GM23338 (cell line): ENCODE measurements around the gene NECTIN1. TPM values are rescaled to one million over a fixed set of nuclear protein-coding genes. Genes with fewer than 3 reads are reported as not detected.

Experiments used
- ATAC-seq: fragments of 200-7000 bp; cut with Tn5 transposase; 3 replicates; pipeline ENCODE4 v1.9.1; 2020
- DNase-seq: peaks from one replicate; pipeline ENCODE4 v3.0.0-alpha.2; 2015; ENCODE audit warnings: low spot score
- H2AFZ ChIP-seq: fragments of 200-600 bp; sonication (generic); 2 replicates; pipeline ENCODE4 v1.8.0; 2016; ENCODE audit warnings: antibody characterized with exemption, mild to moderate bottlenecking, moderate library complexity
- H3F3A ChIP-seq: fragments of 200-600 bp; sonication (generic); replicated peaks from 2 replicates; pipeline ENCODE4 v1.8.0; 2017; ENCODE audit warnings: antibody characterized with exemption, mixed run types, low read depth
- H3K27ac ChIP-seq: fragments of 200-600 bp; sonication (generic); 2 replicates; pipeline ENCODE4 v1.6.1; 2016; ENCODE audit warnings: low read depth
- H3K27me3 ChIP-seq: fragments of 200-600 bp; sonication (generic); 2 replicates; pipeline ENCODE4 v1.8.0; 2016; ENCODE audit warnings: mild to moderate bottlenecking, mixed run types, moderate library complexity; ENCODE audit not compliant: insufficient read depth
- H3K36me3 ChIP-seq: fragments of 200-600 bp; sonication (generic); 2 replicates; pipeline ENCODE4 v1.8.0; 2016; ENCODE audit warnings: mild to moderate bottlenecking; ENCODE audit not compliant: insufficient read depth
- H3K4me1 ChIP-seq: fragments of 200-600 bp; sonication (generic); 2 replicates; pipeline ENCODE4 v1.8.0; 2016; ENCODE audit warnings: mild to moderate bottlenecking, moderate library complexity; ENCODE audit not compliant: insufficient read depth
- H3K4me2 ChIP-seq: fragments of 200-600 bp; sonication (generic); 2 replicates; pipeline ENCODE4 v1.7.1; 2017; ENCODE audit warnings: mixed run types
- H3K4me3 ChIP-seq: fragments of 200-600 bp; sonication (generic); 2 replicates; pipeline ENCODE4 v1.6.1; 2016; ENCODE audit warnings: mixed run types
- H3K79me2 ChIP-seq: fragments of 200-600 bp; sonication (generic); replicated peaks from 2 replicates; pipeline ENCODE4 v1.8.0; 2017; ENCODE audit warnings: mild to moderate bottlenecking; ENCODE audit not compliant: insufficient read depth
- H3K9me2 ChIP-seq: fragments of 200-600 bp; sonication (generic); 2 replicates; pipeline ENCODE4 v1.8.0; 2017; ENCODE audit not compliant: insufficient read depth
- H4K20me1 ChIP-seq: fragments of 200-600 bp; sonication (generic); replicated peaks from 2 replicates; pipeline ENCODE4 v1.8.0; 2017; ENCODE audit warnings: mild to moderate bottlenecking; ENCODE audit not compliant: insufficient read depth
- H3K27ac Mint-ChIP-seq: 2 replicates; pipeline ENCODE4 v1.8.0; 2020; ENCODE audit warnings: inconsistent platforms, mild to moderate bottlenecking, moderate library complexity, mixed read lengths
- H3K27me3 Mint-ChIP-seq: 3 replicates; pipeline ENCODE4 v1.8.0; 2022; ENCODE audit warnings: low read depth, mild to moderate bottlenecking, moderate library complexity, mixed read lengths, inconsistent platforms; ENCODE audit not compliant: insufficient read depth, poor library complexity
- H3K36me3 Mint-ChIP-seq: 3 replicates; pipeline ENCODE4 v1.8.0; 2021; ENCODE audit warnings: low read depth, mild to moderate bottlenecking, inconsistent platforms, moderate library complexity, mixed read lengths
- H3K4me1 Mint-ChIP-seq: 3 replicates; pipeline ENCODE4 v1.8.0; 2020; ENCODE audit warnings: mild to moderate bottlenecking, inconsistent platforms, mixed read lengths
- H3K4me3 Mint-ChIP-seq: 3 replicates; pipeline ENCODE4 v1.8.0; 2021; ENCODE audit warnings: moderate library complexity, mild to moderate bottlenecking, inconsistent platforms, mixed read lengths
- H3K9me3 Mint-ChIP-seq: 3 replicates; pipeline ENCODE4 v1.8.0; 2020; ENCODE audit warnings: moderate library complexity, mild to moderate bottlenecking, inconsistent platforms, mixed read lengths
- CREB1 ChIP-seq: fragments of 250-450 bp; sonication (Bioruptor Pico); IDR thresholded peaks from 2 replicates; pipeline ENCODE4 v1.5.0; 2020; ENCODE audit warnings: low read depth, mild to moderate bottlenecking, moderate library complexity
- JUNB ChIP-seq: IDR thresholded peaks from one replicate; pipeline ENCODE4 v1.6.1; 2016; ENCODE audit warnings: antibody characterized with exemption; ENCODE audit not compliant: unreplicated experiment
- NANOG ChIP-seq: IDR thresholded peaks from 2 replicates; pipeline ENCODE4 v1.6.1; 2016; ENCODE audit warnings: antibody characterized with exemption, borderline replicate concordance
- POLR2AphosphoS5 ChIP-seq: IDR thresholded peaks from 2 replicates; pipeline ENCODE4 v1.6.1; 2016; ENCODE audit warnings: antibody characterized with exemption, low read depth
- STAT1 ChIP-seq: IDR thresholded peaks from one replicate; pipeline ENCODE4 v1.6.1; 2016; ENCODE audit warnings: antibody characterized with exemption; ENCODE audit not compliant: unreplicated experiment
- ZNF331 ChIP-seq: fragments of 250-450 bp; sonication (Bioruptor Pico); IDR thresholded peaks from 2 replicates; pipeline ENCODE4 v1.5.0; 2020; ENCODE audit warnings: low read depth, mild to moderate bottlenecking, moderate library complexity
- polyA plus RNA-seq: library from polyadenylated mRNA; unstranded; fragments of >200 nt; fragmentation: Nextera tagmentation; extraction: Ambion mirVana; gene quantifications from 2 replicates; pipeline ENCODE4 v1.2.1, GENCODE V29; 2016
- total RNA-seq: library from RNA; depleted of rRNA; stranded (reverse); fragments of >200 nt; shearing (Covaris generic); gene quantifications from 2 replicates; pipeline ENCODE4 v1.2.3, GENCODE V29; 2014
- TF ChIP-seq, protein P1 (sequence below): IDR thresholded peaks from one replicate; pipeline ENCODE4 v1.6.1; 2018; ENCODE audit warnings: antibody characterized with exemption; ENCODE audit not compliant: unreplicated experiment
- TF ChIP-seq, protein P2 (sequence below): IDR thresholded peaks from 2 replicates; pipeline ENCODE4 v1.6.1; 2016; ENCODE audit warnings: antibody characterized with exemption
- TF ChIP-seq, protein P3 (sequence below), 2 experiments: fragments of 200-600 bp in 1 of 2; sonication (generic) in 1 of 2; conservative IDR thresholded peaks; 2 replicates each; pipeline versions ENCODE4 v1.5.1 to v1.6.1; 2016 to 2017; ENCODE audit warnings: antibody characterized with exemption in 2 of 2, low read depth in 2 of 2, mild to moderate bottlenecking in 2 of 2, moderate library complexity in 1 of 2

The NECTIN1 gene
- total and polyA plus RNA-seq, 2 experiments from 2014 or later, result 18.7 to 56.3 TPM

DNA sequence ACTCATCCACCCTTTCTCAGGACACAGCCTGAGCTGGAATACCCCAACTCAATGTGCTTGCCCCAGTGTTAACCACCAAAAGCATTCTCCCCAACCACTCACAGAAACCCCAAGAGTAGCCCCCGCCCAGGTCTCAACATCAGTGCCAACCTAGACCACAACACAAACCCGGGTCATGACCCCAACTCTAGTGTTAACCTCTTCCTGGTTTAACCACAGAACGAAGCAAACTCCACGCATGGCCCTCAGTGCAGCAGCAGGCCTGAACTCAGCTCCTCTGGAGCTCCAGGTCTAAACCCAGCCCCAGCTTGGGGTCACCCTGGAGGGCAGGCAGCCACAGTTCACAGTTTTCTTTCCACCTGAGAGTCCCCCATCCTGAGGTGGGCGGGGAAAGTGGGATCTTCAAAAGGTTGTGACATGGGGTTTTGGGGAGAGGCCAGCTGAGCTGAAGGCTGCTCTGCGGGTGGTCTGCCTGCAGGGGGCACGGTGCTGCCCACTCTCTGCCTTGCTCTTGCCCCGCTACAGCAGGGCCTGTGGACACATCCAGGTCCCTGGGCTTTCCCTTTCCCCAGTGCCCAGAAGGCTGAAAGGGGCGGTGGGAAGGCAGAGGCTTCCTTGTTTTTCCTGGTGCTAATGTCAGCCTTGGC lies 37.9 kb downstream of the NECTIN1 start:
- ATAC-seq (peak; percentile 6; the same call in 1 of the 3 replicates), DNase-seq (no peak)
- H2AFZ ChIP-seq, result no peak overlapping the region
- TF ChIP-seq STAT1 (no peak), ZNF331 (CRISPR knock-in tag) (no peak)
- TF ChIP-seq, protein P1, sequence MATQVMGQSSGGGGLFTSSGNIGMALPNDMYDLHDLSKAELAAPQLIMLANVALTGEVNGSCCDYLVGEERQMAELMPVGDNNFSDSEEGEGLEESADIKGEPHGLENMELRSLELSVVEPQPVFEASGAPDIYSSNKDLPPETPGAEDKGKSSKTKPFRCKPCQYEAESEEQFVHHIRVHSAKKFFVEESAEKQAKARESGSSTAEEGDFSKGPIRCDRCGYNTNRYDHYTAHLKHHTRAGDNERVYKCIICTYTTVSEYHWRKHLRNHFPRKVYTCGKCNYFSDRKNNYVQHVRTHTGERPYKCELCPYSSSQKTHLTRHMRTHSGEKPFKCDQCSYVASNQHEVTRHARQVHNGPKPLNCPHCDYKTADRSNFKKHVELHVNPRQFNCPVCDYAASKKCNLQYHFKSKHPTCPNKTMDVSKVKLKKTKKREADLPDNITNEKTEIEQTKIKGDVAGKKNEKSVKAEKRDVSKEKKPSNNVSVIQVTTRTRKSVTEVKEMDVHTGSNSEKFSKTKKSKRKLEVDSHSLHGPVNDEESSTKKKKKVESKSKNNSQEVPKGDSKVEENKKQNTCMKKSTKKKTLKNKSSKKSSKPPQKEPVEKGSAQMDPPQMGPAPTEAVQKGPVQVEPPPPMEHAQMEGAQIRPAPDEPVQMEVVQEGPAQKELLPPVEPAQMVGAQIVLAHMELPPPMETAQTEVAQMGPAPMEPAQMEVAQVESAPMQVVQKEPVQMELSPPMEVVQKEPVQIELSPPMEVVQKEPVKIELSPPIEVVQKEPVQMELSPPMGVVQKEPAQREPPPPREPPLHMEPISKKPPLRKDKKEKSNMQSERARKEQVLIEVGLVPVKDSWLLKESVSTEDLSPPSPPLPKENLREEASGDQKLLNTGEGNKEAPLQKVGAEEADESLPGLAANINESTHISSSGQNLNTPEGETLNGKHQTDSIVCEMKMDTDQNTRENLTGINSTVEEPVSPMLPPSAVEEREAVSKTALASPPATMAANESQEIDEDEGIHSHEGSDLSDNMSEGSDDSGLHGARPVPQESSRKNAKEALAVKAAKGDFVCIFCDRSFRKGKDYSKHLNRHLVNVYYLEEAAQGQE, result no peak
- H4K20me1 ChIP-seq, result peaks cover 73% of the 10 kb centered on the region
- H3K4me3 Mint-ChIP-seq, result no peak overlapping the region
- peaks cover 36% of the 10 kb centered on the region for H3K27me3 Mint-ChIP-seq
- H3K27me3 ChIP-seq, result no peaks in the 10 kb centered on the region
- H3K27ac ChIP-seq, result no peak overlapping the region
- peaks cover 85% of the 10 kb centered on the region for H3K79me2 ChIP-seq
- peaks cover 62% of the 10 kb centered on the region for H3K4me1 ChIP-seq
- H3F3A ChIP-seq, result no peaks in the 10 kb centered on the region
- peaks cover 83% of the 10 kb centered on the region for H3K4me1 Mint-ChIP-seq
- H3K9me3 Mint-ChIP-seq, result no peaks in the 10 kb centered on the region
- H3K36me3 ChIP-seq, result no peaks in the 10 kb centered on the region
- no peak overlapping the region for H3K4me3 ChIP-seq
- 0 out of 2 replicates have a peak overlapping the region, but pooled peaks have one; percentile 43 for H3K27ac Mint-ChIP-seq
- H3K9me2 ChIP-seq, result no peaks in the 10 kb centered on the region
- no peak overlapping the region for H3K4me2 ChIP-seq
- no peaks in the 10 kb centered on the region; the same call in 2 of the 3 replicates for H3K36me3 Mint-ChIP-seq

DNA sequence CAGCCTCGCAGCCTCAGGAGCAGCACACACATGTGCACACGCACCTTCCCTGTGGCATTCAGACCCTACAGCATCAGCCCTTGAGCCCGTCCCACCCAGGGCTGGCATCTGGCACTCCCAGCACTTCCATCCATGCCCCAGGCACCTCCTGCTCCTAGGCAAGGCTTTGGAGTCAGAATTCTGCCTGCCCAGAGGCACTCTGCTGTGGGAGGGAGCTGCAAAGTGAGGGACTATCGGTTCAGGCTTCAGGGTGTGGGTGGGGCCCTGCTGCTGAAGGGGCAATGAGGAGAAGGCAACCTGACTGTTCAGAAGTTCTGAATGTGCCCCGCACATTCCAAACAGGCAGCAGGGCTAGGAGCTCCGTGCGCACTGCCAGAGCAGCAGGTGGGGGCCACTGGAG lies 39.7 kb downstream of the NECTIN1 start:
- no peak overlapping the region for H2AFZ ChIP-seq
- H3K27me3 ChIP-seq, result no peaks in the 10 kb centered on the region
- peaks cover 83% of the 10 kb centered on the region for H4K20me1 ChIP-seq
- Mint-ChIP-seq H3K27ac (no peak overlapping the region), H3K9me3 (no peaks in the 10 kb centered on the region), H3K4me1 (peaks cover 80% of the 10 kb centered on the region), H3K27me3 (peaks cover 35% of the 10 kb centered on the region), H3K4me3 (no peak overlapping the region), H3K36me3 (no peaks in the 10 kb centered on the region; the same call in 2 of the 3 replicates)
- H3K79me2 ChIP-seq, result peaks cover 83% of the 10 kb centered on the region
- H3K9me2 ChIP-seq, result no peaks in the 10 kb centered on the region
- no peak overlapping the region for H3K4me3 ChIP-seq
- H3K27ac ChIP-seq, result no peak overlapping the region
- DNase-seq (no peak), ATAC-seq (no peak)
- H3K4me2 ChIP-seq, result no peak overlapping the region
- H3K36me3 ChIP-seq, result no peaks in the 10 kb centered on the region
- H3F3A ChIP-seq, result no peaks in the 10 kb centered on the region
- peaks cover 54% of the 10 kb centered on the region for H3K4me1 ChIP-seq
- no peak for TF ChIP-seq POLR2AphosphoS5
- TF ChIP-seq JUNB, result no peak
- TF ChIP-seq, protein P1, result no peak
- TF ChIP-seq, protein P2, sequence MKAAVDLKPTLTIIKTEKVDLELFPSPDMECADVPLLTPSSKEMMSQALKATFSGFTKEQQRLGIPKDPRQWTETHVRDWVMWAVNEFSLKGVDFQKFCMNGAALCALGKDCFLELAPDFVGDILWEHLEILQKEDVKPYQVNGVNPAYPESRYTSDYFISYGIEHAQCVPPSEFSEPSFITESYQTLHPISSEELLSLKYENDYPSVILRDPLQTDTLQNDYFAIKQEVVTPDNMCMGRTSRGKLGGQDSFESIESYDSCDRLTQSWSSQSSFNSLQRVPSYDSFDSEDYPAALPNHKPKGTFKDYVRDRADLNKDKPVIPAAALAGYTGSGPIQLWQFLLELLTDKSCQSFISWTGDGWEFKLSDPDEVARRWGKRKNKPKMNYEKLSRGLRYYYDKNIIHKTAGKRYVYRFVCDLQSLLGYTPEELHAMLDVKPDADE, result no peak
- TF ChIP-seq ZNF331 (CRISPR knock-in tag), result no peak
- no peak for TF ChIP-seq STAT1
- TF ChIP-seq, protein P3, sequence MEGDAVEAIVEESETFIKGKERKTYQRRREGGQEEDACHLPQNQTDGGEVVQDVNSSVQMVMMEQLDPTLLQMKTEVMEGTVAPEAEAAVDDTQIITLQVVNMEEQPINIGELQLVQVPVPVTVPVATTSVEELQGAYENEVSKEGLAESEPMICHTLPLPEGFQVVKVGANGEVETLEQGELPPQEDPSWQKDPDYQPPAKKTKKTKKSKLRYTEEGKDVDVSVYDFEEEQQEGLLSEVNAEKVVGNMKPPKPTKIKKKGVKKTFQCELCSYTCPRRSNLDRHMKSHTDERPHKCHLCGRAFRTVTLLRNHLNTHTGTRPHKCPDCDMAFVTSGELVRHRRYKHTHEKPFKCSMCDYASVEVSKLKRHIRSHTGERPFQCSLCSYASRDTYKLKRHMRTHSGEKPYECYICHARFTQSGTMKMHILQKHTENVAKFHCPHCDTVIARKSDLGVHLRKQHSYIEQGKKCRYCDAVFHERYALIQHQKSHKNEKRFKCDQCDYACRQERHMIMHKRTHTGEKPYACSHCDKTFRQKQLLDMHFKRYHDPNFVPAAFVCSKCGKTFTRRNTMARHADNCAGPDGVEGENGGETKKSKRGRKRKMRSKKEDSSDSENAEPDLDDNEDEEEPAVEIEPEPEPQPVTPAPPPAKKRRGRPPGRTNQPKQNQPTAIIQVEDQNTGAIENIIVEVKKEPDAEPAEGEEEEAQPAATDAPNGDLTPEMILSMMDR (conservative IDR thresholded peaks at IDR 0.05; ENCODE audit: low read depth in 2 of 2), result no peak
- no peak for TF ChIP-seq NANOG
- TF ChIP-seq CREB1 (CRISPR knock-in tag), result no peak
